HCT116 (cell line): ENCODE data around the gene PTS. TPM values are rescaled to one million over a fixed set of nuclear protein-coding genes. Genes with fewer than 3 reads are reported as not detected.

Experiments used
- ATAC-seq: fragments of 200-7000 bp; cut with Tn5 transposase; 2 replicates; pipeline ENCODE4 v1.9.1; 2020; ENCODE audit warnings: mild to moderate bottlenecking, moderate library complexity
- BruUV-seq: library from RNA; stranded (reverse); fragments of 400-500 nt; replicated peaks from 2 replicates; lab custom pipeline; 2021; lab: Mats Ljungman, UMichigan
- CTCF ChIA-PET: fragments of 300-600 bp; sonication (Branson Sonifier 250); formaldehyde crosslinking; loops from one replicate; lab custom pipeline; 2021; ENCODE audit warnings: antibody characterized with exemption; lab: Charles Lee
- POLR2A ChIA-PET: fragments of 300-600, 350-600 bp; sonication (Branson Sonifier 250); formaldehyde crosslinking; loops from one replicate; lab custom pipeline; 2021; ENCODE audit warnings: antibody characterized with exemption; lab: Charles Lee
- RAD21 ChIA-PET, 2 experiments: fragments of 300-600 bp; sonication (Branson Sonifier 250); formaldehyde crosslinking; loops; one replicate each; lab custom pipeline; 2023; ENCODE audit warnings: low total read pairs in 2 of 2; ENCODE audit not compliant: uncharacterized antibody in 2 of 2, unreplicated experiment in 2 of 2, low non-redundant PET in 1 of 2; lab: Charles Lee
- DNase-seq: peaks from one replicate; pipeline ENCODE4 v3.0.0-alpha.2; 2010; ENCODE audit warnings: low read depth, low spot score
- H2AFZ ChIP-seq: fragments of 200-600 bp; shearing (Covaris generic), sonication (generic); 2 replicates; pipeline ENCODE4 v1.6.1; 2017; ENCODE audit warnings: low read depth, mixed run types, mixed read lengths, antibody characterized with exemption, low read length; ENCODE audit not compliant: poor library complexity, severe bottlenecking
- H3K27ac ChIP-seq: 2 replicates; pipeline ENCODE4 v1.5.1; 2012; ENCODE audit warnings: low read depth, low read length
- H3K27me3 ChIP-seq: fragments of 200-600 bp; sonication (generic); 2 replicates; pipeline ENCODE4 v1.6.1; 2016; ENCODE audit warnings: mixed run types, low read length, mixed read lengths; ENCODE audit not compliant: insufficient read depth
- H3K36me3 ChIP-seq, 2 experiments: fragments of 200-500 bp in 1 of 2; fragments of 200-600 bp in 1 of 2; sonication (Bioruptor generic) in 1 of 2; sonication (generic) in 1 of 2; 2 replicates each; pipeline versions ENCODE4 v1.5.1 to v1.6.1; 2014 to 2016; ENCODE audit warnings: low read length in 2 of 2, inconsistent platforms in 1 of 2, mixed read lengths in 1 of 2, mixed run types in 1 of 2; ENCODE audit not compliant: insufficient read depth in 2 of 2, control insufficient read depth in 1 of 2
- H3K4me1 ChIP-seq, 2 experiments: fragments of 200-600 bp in 1 of 2; sonication (generic) in 1 of 2; 2 replicates each; pipeline versions ENCODE4 v1.5.1 to v1.6.1; 2012 to 2017; ENCODE audit warnings: low read length in 2 of 2, inconsistent platforms in 1 of 2, mild to moderate bottlenecking in 1 of 2, mixed read lengths in 1 of 2, mixed run types in 1 of 2, moderate library complexity in 1 of 2; ENCODE audit not compliant: insufficient read depth in 2 of 2, control insufficient read depth in 1 of 2
- H3K4me2 ChIP-seq: fragments of 200-600 bp; sonication (generic); 2 replicates; pipeline ENCODE4 v1.6.1; 2017; ENCODE audit warnings: mixed run types, low read length, mixed read lengths
- H3K4me3 ChIP-seq, 2 experiments: fragments of 200-600 bp in 1 of 2; sonication (generic) in 1 of 2; replicated peaks in 1 of 2; 2 replicates each; pipeline ENCODE4 v1.5.1; 2011 to 2016; ENCODE audit warnings: low read length in 2 of 2, control low read depth in 1 of 2, low read depth in 1 of 2, mild to moderate bottlenecking in 1 of 2, mixed read lengths in 1 of 2, mixed run types in 1 of 2
- H3K79me2 ChIP-seq: fragments of 200-600 bp; sonication (generic); 2 replicates; pipeline ENCODE4 v1.6.1; 2017; ENCODE audit warnings: mild to moderate bottlenecking, mixed run types, low read length, moderate library complexity, mixed read lengths; ENCODE audit not compliant: insufficient read depth
- H3K9ac ChIP-seq: fragments of 200-600 bp; sonication (generic); 2 replicates; pipeline ENCODE4 v1.6.1; 2016; ENCODE audit warnings: low read length, mixed read lengths
- H3K9me2 ChIP-seq: fragments of 200-600 bp; sonication (generic), shearing (Covaris generic); 2 replicates; pipeline ENCODE4 v1.6.1; 2017; ENCODE audit warnings: mixed run types, mild to moderate bottlenecking, moderate library complexity; ENCODE audit not compliant: insufficient read depth
- H3K9me3 ChIP-seq, 2 experiments: fragments of 200-500 bp in 1 of 2; fragments of 200-600 bp in 1 of 2; sonication (Bioruptor generic) in 1 of 2; sonication (generic) in 1 of 2; 2 replicates each; pipeline ENCODE4 v1.6.1; 2014 to 2017; ENCODE audit warnings: low read length in 2 of 2, mixed read lengths in 2 of 2, inconsistent platforms in 1 of 2, low read depth in 1 of 2, mild to moderate bottlenecking in 1 of 2, mixed run types in 1 of 2, moderate library complexity in 1 of 2; ENCODE audit not compliant: control insufficient read depth in 1 of 2, insufficient read depth in 1 of 2
- H4K20me1 ChIP-seq: fragments of 200-600 bp; sonication (generic), shearing (Covaris generic); 2 replicates; pipeline ENCODE4 v1.6.1; 2017; ENCODE audit warnings: mixed run types, mild to moderate bottlenecking, moderate library complexity; ENCODE audit not compliant: insufficient read depth
- CBX3 ChIP-seq: IDR thresholded peaks from 2 replicates; pipeline ENCODE4 v1.6.1; 2012; ENCODE audit warnings: low read depth
- ELF1 ChIP-seq: IDR thresholded peaks from 2 replicates; pipeline ENCODE4 v1.6.1; 2012; ENCODE audit warnings: low read depth, borderline replicate concordance
- EZH2 ChIP-seq: fragments of 200-600 bp; sonication (generic); IDR thresholded peaks from 2 replicates; pipeline ENCODE4 v1.6.1; 2017; ENCODE audit warnings: antibody characterized with exemption, mixed run types
- EZH2phosphoT487 ChIP-seq: fragments of 200-600 bp; IDR thresholded peaks from 2 replicates; pipeline ENCODE4 v1.6.1; 2018; ENCODE audit warnings: antibody characterized with exemption, borderline replicate concordance
- FOSL1 ChIP-seq: IDR thresholded peaks from 2 replicates; pipeline ENCODE4 v1.6.1; 2012; ENCODE audit warnings: low read depth
- JUND ChIP-seq: IDR thresholded peaks from 2 replicates; pipeline ENCODE4 v1.6.1; 2012
- POLR2A ChIP-seq: IDR thresholded peaks from 2 replicates; pipeline ENCODE4 v1.7.0; 2011; ENCODE audit warnings: borderline replicate concordance; ENCODE audit not compliant: insufficient read depth, insufficient read length; ENCODE audit errors: extremely low read depth
- POLR2AphosphoS5 ChIP-seq: IDR thresholded peaks from 2 replicates; pipeline ENCODE4 v1.6.1; 2011; ENCODE audit warnings: mild to moderate bottlenecking, low read depth, low read length, moderate library complexity
- RAD21 ChIP-seq: IDR thresholded peaks from 2 replicates; pipeline ENCODE4 v1.6.1; 2012; ENCODE audit warnings: low read depth, mild to moderate bottlenecking
- SP1 ChIP-seq: IDR thresholded peaks from 2 replicates; pipeline ENCODE4 v1.6.1; 2012; ENCODE audit warnings: low read depth
- SRF ChIP-seq: IDR thresholded peaks from 2 replicates; pipeline ENCODE4 v1.6.1; 2012; ENCODE audit warnings: low read depth
- TCF7L2 ChIP-seq: IDR thresholded peaks from 2 replicates; pipeline ENCODE4 v1.7.0; 2011; ENCODE audit warnings: borderline replicate concordance, inconsistent platforms; ENCODE audit not compliant: insufficient read depth, insufficient read length; ENCODE audit errors: extremely low read depth
- YY1 ChIP-seq: IDR thresholded peaks from 2 replicates; pipeline ENCODE4 v1.6.1; 2011; ENCODE audit warnings: low read length, low read depth, moderate library complexity, mild to moderate bottlenecking; ENCODE audit not compliant: insufficient replicate concordance; ENCODE audit errors: extremely low read depth
- ZFX ChIP-seq: fragments of 450-650 bp; IDR thresholded peaks from 2 replicates; pipeline ENCODE4 v1.6.1; 2017
- ZNF274 ChIP-seq: fragments of 200-500 bp; sonication (Bioruptor generic); IDR thresholded peaks from 2 replicates; pipeline ENCODE4 v1.6.1; 2014; ENCODE audit warnings: mild to moderate bottlenecking, low read depth, low read length, inconsistent platforms
- intact Hi-C: fragments of 100-400 bp; cut with micrococcal nuclease; formaldehyde crosslinking; loops from 2 replicates; pipeline ENCODE4 v1.10.0; 2022
- total RNA-seq: library from RNA; stranded (reverse); gene quantifications from one replicate; pipeline ENCODE4 v1.2.1, GENCODE V29; 2021; ENCODE audit not compliant: unreplicated experiment
- TF ChIP-seq, protein P1 (sequence below): IDR thresholded peaks from 2 replicates; pipeline ENCODE4 v1.6.1; 2012; ENCODE audit warnings: low read depth

Gene PTS
- total RNA-seq, 1 experiment from 2014 or later: 45.7 TPM

DNA sequence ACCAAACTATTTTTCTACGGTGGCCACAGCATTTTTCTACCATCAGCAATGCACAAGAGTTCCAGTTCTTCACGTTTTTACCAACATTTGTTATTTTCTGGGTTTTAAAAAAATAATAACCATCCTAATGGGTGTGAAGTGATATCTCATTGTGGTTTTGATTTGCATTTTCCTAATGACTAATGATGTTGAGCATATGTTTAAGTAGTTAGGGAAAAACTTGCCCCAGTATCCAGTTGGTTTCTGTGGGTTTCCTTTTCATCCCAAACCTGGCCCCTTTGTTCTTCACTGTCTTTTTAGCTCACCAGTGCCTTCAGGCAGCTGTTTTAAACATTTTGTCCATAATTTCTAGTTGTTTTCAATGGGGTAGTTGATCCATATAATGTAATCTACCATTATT lies 14.7 kb upstream of the PTS start:
- no peak overlapping the region for H2AFZ ChIP-seq
- H3K9ac ChIP-seq: no peak overlapping the region
- no peak overlapping the region for H3K27ac ChIP-seq
- no peaks in the 10 kb centered on the region for H3K36me3 ChIP-seq
- no peaks in the 10 kb centered on the region for H3K27me3 ChIP-seq
- CTCF ChIA-PET: no interaction called here
- TF ChIP-seq RAD21 (no peak), SP1 (no peak), POLR2AphosphoS5 (no peak), EZH2phosphoT487 (no peak), CBX3 (no peak), POLR2A (no peak), JUND (no peak), YY1 (no peak), ZFX (no peak), SRF (no peak), ELF1 (no peak), FOSL1 (no peak), EZH2 (no peak), TCF7L2 (no peak), ZNF274 (no peak)
- TF ChIP-seq, protein P1, sequence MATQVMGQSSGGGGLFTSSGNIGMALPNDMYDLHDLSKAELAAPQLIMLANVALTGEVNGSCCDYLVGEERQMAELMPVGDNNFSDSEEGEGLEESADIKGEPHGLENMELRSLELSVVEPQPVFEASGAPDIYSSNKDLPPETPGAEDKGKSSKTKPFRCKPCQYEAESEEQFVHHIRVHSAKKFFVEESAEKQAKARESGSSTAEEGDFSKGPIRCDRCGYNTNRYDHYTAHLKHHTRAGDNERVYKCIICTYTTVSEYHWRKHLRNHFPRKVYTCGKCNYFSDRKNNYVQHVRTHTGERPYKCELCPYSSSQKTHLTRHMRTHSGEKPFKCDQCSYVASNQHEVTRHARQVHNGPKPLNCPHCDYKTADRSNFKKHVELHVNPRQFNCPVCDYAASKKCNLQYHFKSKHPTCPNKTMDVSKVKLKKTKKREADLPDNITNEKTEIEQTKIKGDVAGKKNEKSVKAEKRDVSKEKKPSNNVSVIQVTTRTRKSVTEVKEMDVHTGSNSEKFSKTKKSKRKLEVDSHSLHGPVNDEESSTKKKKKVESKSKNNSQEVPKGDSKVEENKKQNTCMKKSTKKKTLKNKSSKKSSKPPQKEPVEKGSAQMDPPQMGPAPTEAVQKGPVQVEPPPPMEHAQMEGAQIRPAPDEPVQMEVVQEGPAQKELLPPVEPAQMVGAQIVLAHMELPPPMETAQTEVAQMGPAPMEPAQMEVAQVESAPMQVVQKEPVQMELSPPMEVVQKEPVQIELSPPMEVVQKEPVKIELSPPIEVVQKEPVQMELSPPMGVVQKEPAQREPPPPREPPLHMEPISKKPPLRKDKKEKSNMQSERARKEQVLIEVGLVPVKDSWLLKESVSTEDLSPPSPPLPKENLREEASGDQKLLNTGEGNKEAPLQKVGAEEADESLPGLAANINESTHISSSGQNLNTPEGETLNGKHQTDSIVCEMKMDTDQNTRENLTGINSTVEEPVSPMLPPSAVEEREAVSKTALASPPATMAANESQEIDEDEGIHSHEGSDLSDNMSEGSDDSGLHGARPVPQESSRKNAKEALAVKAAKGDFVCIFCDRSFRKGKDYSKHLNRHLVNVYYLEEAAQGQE: no peak
- TF ChIP-seq, all 23 proteins: peak for 0
- Histone ChIP-seq H3K4me3 (no peak overlapping the region), H4K20me1 (no peaks in the 10 kb centered on the region), H3K9me3 (no peaks in the 10 kb centered on the region), H3K9me2 (no peaks in the 10 kb centered on the region), H3K4me2 (no peak overlapping the region), H3K4me1 (peaks cover 2 to 8% of the 10 kb centered on the region in 2 experiments; a peak in 2 of 4 replicates), H3K79me2 (no peaks in the 10 kb centered on the region)
- POLR2A ChIA-PET: no interaction called here
- ATAC-seq: no peak
- intact Hi-C loops: no loop called here
- RAD21 ChIA-PET: no interaction called here
- no peak for DNase-seq
- BruUV-seq: no TSS peak
